SH-SY5Y (cell line): ENCODE results near the gene NPTX1.

Experiments
- GATA2 ChIP-seq: IDR thresholded peaks from 2 replicates; pipeline ENCODE4 v1.6.1; 2011; ENCODE audit warnings: mild to moderate bottlenecking, low read depth, low read length
- GATA3 ChIP-seq: IDR thresholded peaks from 2 replicates; pipeline ENCODE4 v1.6.1; 2011; ENCODE audit warnings: low read depth, mild to moderate bottlenecking, low read length, moderate library complexity

- TF ChIP-seq GATA3 (no peak), GATA2 (no peak)
Measured at GRCh38 chr17:80472996-80473395, 3.4 kb downstream of the NPTX1 start.
